Prostate gland (tissue), 2 donors: Measurements from ENCODE around the gene RARRES2.

Experiments
- CTCF ChIP-seq, 4 experiments: fragments of 200-600 bp in 2 of 4; fragments of 450-650 bp in 2 of 4; sonication (generic) in 2 of 4; IDR thresholded peaks; 1 replicate in 3 of 4; 2 replicates in 1 of 4; pipeline ENCODE4 v1.5.1; 2016 to 2019; ENCODE audit warnings: antibody characterized with exemption in 4 of 4, mild to moderate bottlenecking in 2 of 4, moderate library complexity in 2 of 4
- POLR2A ChIP-seq: fragments of 450-650 bp; IDR thresholded peaks from one replicate; pipeline ENCODE4 v1.6.1; 2016; ENCODE audit warnings: antibody characterized with exemption, mild to moderate bottlenecking

GRCh38 chr7:150333659-150334058 lies 7.8 kb downstream of the RARRES2 start:
- no peak for TF ChIP-seq CTCF (IDR thresholded peaks at IDR 0.05)
- TF ChIP-seq POLR2A: no peak
